AG04450 (cell line): Measurements from ENCODE around the gene CALML3. TPM values are rescaled to one million over a fixed set of nuclear protein-coding genes. Genes with fewer than 3 reads are reported as not detected.

Experiments used
- CTCF ChIA-PET: fragments of 300-600, 350-600 bp; formaldehyde crosslinking; extraction: SDS; loops from one replicate; lab custom pipeline; 2022; ENCODE audit warnings: antibody characterized with exemption, inconsistent platforms; lab: Charles Lee
- POLR2A ChIA-PET: fragments of 350-600 bp; formaldehyde crosslinking; extraction: SDS; loops from one replicate; lab custom pipeline; 2021; ENCODE audit warnings: antibody characterized with exemption, inconsistent platforms; lab: Yijun Ruan, JAX
- DNase-seq: peaks from one replicate; pipeline ENCODE4 v3.0.0-alpha.2; 2011; ENCODE audit warnings: low read depth, low spot score
- H3K27ac ChIP-seq: one replicate; pipeline ENCODE4 v1.5.1; 2012; ENCODE audit warnings: low read depth, low read length, control low read depth
- H3K27me3 ChIP-seq: one replicate; pipeline ENCODE4 v1.6.0; 2012; ENCODE audit warnings: low read length; ENCODE audit not compliant: control insufficient read depth, insufficient read depth
- H3K4me3 ChIP-seq: 2 replicates; pipeline ENCODE4 v1.5.1; 2011; ENCODE audit warnings: mild to moderate bottlenecking, low read depth, low read length, control low read depth
- H3K9me3 ChIP-seq: 2 replicates; pipeline ENCODE4 v1.5.1; 2012; ENCODE audit warnings: low read length; ENCODE audit not compliant: control insufficient read depth, insufficient read depth
- CTCF ChIP-seq: IDR thresholded peaks from 2 replicates; pipeline ENCODE4 v1.5.1; 2011; ENCODE audit warnings: low read depth, low read length, control low read depth, inconsistent platforms
- polyA plus RNA-seq: library from polyadenylated mRNA; depleted of rRNA; stranded (reverse); fragments of >200 nt; gene quantifications from 2 replicates; pipeline ENCODE4 v1.2.3, GENCODE V29; 2011

The CALML3 gene
- polyA plus RNA-seq, 1 experiment = not detected

GRCh38 chr10:5570979-5571810 lies 46.4 kb downstream of the CALML3 start:
- DNase-seq = no peak
- Histone ChIP-seq H3K9me3 (no peaks in the 10 kb centered on the region; the same call in 1 of the 2 replicates), H3K27ac (no peak overlapping the region), H3K27me3 (no peaks in the 10 kb centered on the region), H3K4me3 (no peak overlapping the region)
- no peak for TF ChIP-seq CTCF
- ChIA-PET CTCF (no interaction called here), POLR2A (interaction anchor here (0.7 kb wide), 1 partner anchor 162 kb away, joined by 3 read pairs; no protein-coding TSS in a partner anchor)

DNA sequence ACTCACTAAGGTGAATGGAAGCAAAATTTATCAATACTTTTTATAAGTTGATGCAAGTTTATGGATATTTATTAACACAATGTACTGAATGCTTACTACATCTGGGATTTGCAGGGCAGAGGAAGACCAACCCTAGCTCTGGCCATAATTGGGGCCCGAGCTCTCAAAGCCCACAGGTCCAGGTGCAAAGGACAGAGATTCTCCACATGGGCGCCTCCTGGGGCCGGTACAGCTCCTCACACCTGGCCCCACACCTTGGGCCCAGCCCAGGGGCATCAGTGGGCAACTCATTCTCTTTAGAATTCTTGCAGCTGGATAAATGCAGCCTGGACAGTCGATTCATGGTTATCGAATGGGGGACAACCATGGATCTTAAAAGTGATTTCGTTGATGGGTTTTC lies 47.1 kb downstream of the CALML3 start:
- H3K4me3 ChIP-seq = no peak overlapping the region
- no peaks in the 10 kb centered on the region; the same call in 1 of the 2 replicates for H3K9me3 ChIP-seq
- no peak for TF ChIP-seq CTCF
- POLR2A ChIA-PET = interaction anchor here (0.7 kb wide), 1 partner anchor 161 kb away, joined by 3 read pairs; no protein-coding TSS in a partner anchor
- CTCF ChIA-PET = no interaction called here
- H3K27ac ChIP-seq = no peak overlapping the region
- DNase-seq = no peak
- H3K27me3 ChIP-seq = no peaks in the 10 kb centered on the region

- DNase-seq = no peak
- CTCF ChIA-PET = no interaction called here
- Histone ChIP-seq H3K27ac (no peak overlapping the region), H3K4me3 (no peak overlapping the region), H3K27me3 (no peaks in the 10 kb centered on the region), H3K9me3 (no peaks in the 10 kb centered on the region; the same call in 1 of the 2 replicates)
- POLR2A ChIA-PET = no interaction called here
- no peak for TF ChIP-seq CTCF
Observed at GRCh38 chr10:5573319-5573950, 48.7 kb downstream of the CALML3 start.

GRCh38 chr10:5573968-5574641 lies 49.3 kb downstream of the CALML3 start:
- DNase-seq = no peak
- TF ChIP-seq CTCF = no peak
- CTCF ChIA-PET = no interaction called here
- Histone ChIP-seq H3K9me3 (no peaks in the 10 kb centered on the region; the same call in 1 of the 2 replicates), H3K27ac (no peak overlapping the region), H3K4me3 (no peak overlapping the region), H3K27me3 (no peaks in the 10 kb centered on the region)
- POLR2A ChIA-PET = no interaction called here
